Spleen (tissue), 11 donors: ENCODE data around the gene STEAP2. TPM values are rescaled to one million over a fixed set of nuclear protein-coding genes. Genes with fewer than 3 reads are reported as not detected.

ENCODE experiments used
- DNase-seq: peaks from one replicate; pipeline ENCODE4 v3.0.0-alpha.2; 2020
- H3K27ac ChIP-seq, 8 donors: fragments of 200-600 bp; sonication (generic) in 7 of 8; 1 replicate in 4 of 8; 2 replicates in 4 of 8; pipeline versions ENCODE4 v1.5.0 to v1.8.0; 2016 to 2021; ENCODE audit warnings: inconsistent platforms in 4 of 8, mild to moderate bottlenecking in 4 of 8, moderate library complexity in 1 of 8
- H3K27me3 ChIP-seq, 7 donors: fragments of 200-600 bp; sonication (generic) in 6 of 7; replicated peaks in 1 of 7; 1 replicate in 4 of 7; 2 replicates in 3 of 7; pipeline versions ENCODE4 v1.5.0 to v1.8.0; 2016 to 2021; ENCODE audit warnings: inconsistent platforms in 3 of 7, mild to moderate bottlenecking in 1 of 7
- H3K36me3 ChIP-seq, 6 donors: fragments of 200-600 bp; sonication (generic) in 5 of 6; 1 replicate in 4 of 6; 2 replicates in 2 of 6; pipeline versions ENCODE4 v1.5.0 to v1.8.0; 2016 to 2021; ENCODE audit warnings: inconsistent platforms in 2 of 6
- H3K4me1 ChIP-seq, 6 donors: fragments of 200-600 bp; sonication (generic) in 5 of 6; 1 replicate in 3 of 6; 2 replicates in 3 of 6; pipeline versions ENCODE4 v1.5.0 to v1.8.0; 2016 to 2021; ENCODE audit warnings: inconsistent platforms in 3 of 6
- H3K4me3 ChIP-seq, 8 donors: fragments of 200-600 bp; sonication (generic) in 7 of 8; 1 replicate in 4 of 8; 2 replicates in 4 of 8; pipeline versions ENCODE4 v1.5.0 to v1.8.0; 2016 to 2021; ENCODE audit warnings: inconsistent platforms in 4 of 8, mild to moderate bottlenecking in 4 of 8, moderate library complexity in 2 of 8
- H3K9me3 ChIP-seq, 8 donors: fragments of 200-600 bp; sonication (generic) in 7 of 8; 1 replicate in 4 of 8; 2 replicates in 4 of 8; pipeline versions ENCODE4 v1.5.0 to v1.8.0; 2016 to 2021; ENCODE audit warnings: inconsistent platforms in 4 of 8
- POLR2A ChIP-seq, 3 donors: fragments of 450-650 bp; IDR thresholded peaks; one replicate each; pipeline ENCODE4 v1.5.1; 2017; ENCODE audit warnings: antibody characterized with exemption in 3 of 3, mild to moderate bottlenecking in 1 of 3
- POLR2AphosphoS5 ChIP-seq, 3 donors: sonication (generic); formaldehyde crosslinking; IDR thresholded peaks; one replicate each; pipeline ENCODE4 v1.5.1; 2017; ENCODE audit warnings: antibody characterized with exemption in 3 of 3
- WGBS, 5 donors: extraction: QIAGEN DNeasy Blood & Tissue Kit in 3 of 5; methylation state at CpG; one replicate each; pipeline versions ENCODE4 v1.1.5 to v1.1.7; 2013 to 2018; 5-methylcytosine and 5-hydroxymethylcytosine counted together
- intact Hi-C: fragments of 100-400 bp; cut with DNase I; formaldehyde crosslinking; loops from one replicate; pipeline ENCODE4 v1.15.0; 2023; ENCODE audit warnings: low total_unique reads
- polyA plus RNA-seq, 3 donors: library from polyadenylated mRNA; stranded (reverse); fragments of 200-250 nt; gene quantifications; one replicate each; pipeline ENCODE4 v1.2.1, GENCODE V29; 2013
- total RNA-seq, 7 donors: library from RNA; depleted of rRNA in 3 of 7; stranded (reverse); fragments of >200 nt in 3 of 7; fragmentation: NEBNext Ultra II Directional in 4 of 7; extraction: Animal tissue kit (Norgen Biotek cat#: 25700) in 4 of 7; gene quantifications; one replicate each; pipeline versions ENCODE4 v1.1.0 to v1.2.1, GENCODE V29; 2016 to 2021
- TF ChIP-seq, protein P1 (sequence below), 11 experiments: fragments of 200-600 bp in 7 of 11; fragments of 450-650 bp in 4 of 11; sonication (generic) in 4 of 11; IDR thresholded peaks in 8 of 11; conservative IDR thresholded peaks in 3 of 11; 1 replicate in 7 of 11; 2 replicates in 4 of 11; pipeline versions ENCODE4 v1.4.0 to v1.8.0; 2016 to 2021; ENCODE audit warnings: antibody characterized with exemption in 11 of 11, inconsistent platforms in 4 of 11, mild to moderate bottlenecking in 1 of 11
- donor health status: healthy with polysubstance abuse.
- donor health status: DM: no; HTN: no; CAD: no; lungs with moderate emphysema.
- donor health status: DM: no; HTN: no; CAD: no.
- donor health status: Bipolar disorder and iron deficiency.
- donor health status: healthy.
- donor health status: DM: no; HTN: no; CAD: no.
- donor health status: DM: yes; HTN: yes; CAD: no.

STEAP2 gene
- total and polyA plus RNA-seq, 10 donors: 0.65 to 15.8 (median 5.5) TPM

DNA sequence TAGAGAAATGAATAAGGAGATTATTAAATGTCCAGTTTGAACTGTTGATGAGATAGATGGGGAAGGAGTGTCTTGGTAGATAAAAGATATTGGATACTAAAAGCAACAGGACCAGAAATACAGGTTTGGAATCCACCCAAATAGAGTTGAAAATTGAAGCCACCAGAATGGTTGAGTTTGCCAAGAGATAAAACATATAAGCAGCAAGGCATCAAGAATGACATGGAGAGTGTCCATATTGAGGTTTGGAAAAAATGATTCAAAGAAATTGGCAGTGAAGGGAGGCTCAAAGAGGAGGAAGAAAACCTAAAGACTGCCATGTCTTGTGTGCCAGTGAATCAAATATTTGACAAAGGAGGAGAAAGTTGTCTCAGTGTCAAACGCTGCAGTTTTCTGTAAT lies 57.6 kb downstream of the STEAP2 start:
- H3K4me1 ChIP-seq: no peaks in the 10 kb centered on the region
- no peaks in the 10 kb centered on the region for H3K36me3 ChIP-seq
- no peaks in the 10 kb centered on the region for H3K9me3 ChIP-seq
- no peaks in the 10 kb centered on the region for H3K27me3 ChIP-seq
- WGBS, 5 donors: 81 to 98% (median 87%) methylated on average over 1 of the region's 1 CpG
- no peak overlapping the region for H3K27ac ChIP-seq
- TF ChIP-seq, protein P1, sequence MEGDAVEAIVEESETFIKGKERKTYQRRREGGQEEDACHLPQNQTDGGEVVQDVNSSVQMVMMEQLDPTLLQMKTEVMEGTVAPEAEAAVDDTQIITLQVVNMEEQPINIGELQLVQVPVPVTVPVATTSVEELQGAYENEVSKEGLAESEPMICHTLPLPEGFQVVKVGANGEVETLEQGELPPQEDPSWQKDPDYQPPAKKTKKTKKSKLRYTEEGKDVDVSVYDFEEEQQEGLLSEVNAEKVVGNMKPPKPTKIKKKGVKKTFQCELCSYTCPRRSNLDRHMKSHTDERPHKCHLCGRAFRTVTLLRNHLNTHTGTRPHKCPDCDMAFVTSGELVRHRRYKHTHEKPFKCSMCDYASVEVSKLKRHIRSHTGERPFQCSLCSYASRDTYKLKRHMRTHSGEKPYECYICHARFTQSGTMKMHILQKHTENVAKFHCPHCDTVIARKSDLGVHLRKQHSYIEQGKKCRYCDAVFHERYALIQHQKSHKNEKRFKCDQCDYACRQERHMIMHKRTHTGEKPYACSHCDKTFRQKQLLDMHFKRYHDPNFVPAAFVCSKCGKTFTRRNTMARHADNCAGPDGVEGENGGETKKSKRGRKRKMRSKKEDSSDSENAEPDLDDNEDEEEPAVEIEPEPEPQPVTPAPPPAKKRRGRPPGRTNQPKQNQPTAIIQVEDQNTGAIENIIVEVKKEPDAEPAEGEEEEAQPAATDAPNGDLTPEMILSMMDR (IDR thresholded peaks at IDR 0.05 in 8 of 11, conservative IDR thresholded peaks at IDR 0.05 in 3 of 11): no peak
- TF ChIP-seq POLR2AphosphoS5 (IDR thresholded peaks at IDR 0.05) (no peak), POLR2A (IDR thresholded peaks at IDR 0.05) (no peak)
- H3K4me3 ChIP-seq: no peak overlapping the region
- DNase-seq: no peak
- intact Hi-C loops: loop anchor here (10.0 kb wide), 1 partner anchor 114 kb away; the partner anchor contains the start of gene STEAP1

GRCh38 chr7:90270431-90271178 lies 59.1 kb downstream of the STEAP2 start:
- Histone ChIP-seq H3K9me3 (no peaks in the 10 kb centered on the region), H3K4me1 (no peaks in the 10 kb centered on the region), H3K27me3 (no peaks in the 10 kb centered on the region), H3K36me3 (no peaks in the 10 kb centered on the region), H3K4me3 (no peak overlapping the region), H3K27ac (no peak overlapping the region)
- WGBS, 5 donors: 94 to 98% (median 96%) methylated on average over 2 of the region's 2 CpGs
- TF ChIP-seq POLR2AphosphoS5 (IDR thresholded peaks at IDR 0.05) (no peak), POLR2A (IDR thresholded peaks at IDR 0.05) (no peak)
- TF ChIP-seq, protein P1 (IDR thresholded peaks at IDR 0.05 in 8 of 11, conservative IDR thresholded peaks at IDR 0.05 in 3 of 11): no peak
- intact Hi-C loops: no loop called here
- no peak for DNase-seq

DNA sequence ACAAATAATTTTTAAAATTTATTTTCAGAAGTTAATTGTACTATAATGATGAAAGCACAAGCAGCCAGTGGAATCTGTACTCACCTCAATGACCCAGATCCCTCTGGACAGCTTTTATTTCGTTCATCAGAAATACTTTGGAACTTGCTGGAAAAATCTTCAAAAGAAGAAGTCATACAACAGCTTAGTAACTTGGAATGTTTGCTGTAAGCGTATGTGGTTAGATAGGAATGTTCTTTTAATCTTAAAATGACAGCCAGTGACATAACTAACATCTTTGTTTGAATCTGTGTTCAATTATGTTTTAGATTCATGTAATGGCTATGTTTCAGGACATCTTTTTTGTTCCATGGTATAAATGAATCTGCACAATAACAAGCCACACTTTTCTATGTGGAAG lies 60.2 kb downstream of the STEAP2 start:
- Histone ChIP-seq H3K4me3 (no peak overlapping the region), H3K27ac (no peak overlapping the region), H3K9me3 (no peaks in the 10 kb centered on the region), H3K36me3 (no peaks in the 10 kb centered on the region), H3K27me3 (no peaks in the 10 kb centered on the region), H3K4me1 (no peaks in the 10 kb centered on the region)
- no peak for DNase-seq
- 66 to 86% (median 78%) methylated on average over 2 of the region's 2 CpGs for WGBS, 5 donors
- intact Hi-C loops: no loop called here
- TF ChIP-seq, protein P1 (IDR thresholded peaks at IDR 0.05 in 8 of 11, conservative IDR thresholded peaks at IDR 0.05 in 3 of 11): no peak
- TF ChIP-seq POLR2AphosphoS5 (IDR thresholded peaks at IDR 0.05): no peak
- TF ChIP-seq POLR2A (IDR thresholded peaks at IDR 0.05): no peak

GRCh38 chr7:90272242-90272641 lies 60.7 kb downstream of the STEAP2 start:
- intact Hi-C loops: no loop called here
- no peaks in the 10 kb centered on the region for H3K36me3 ChIP-seq
- WGBS, 5 donors: 83 to 97% (median 88%) methylated on average over 2 of the region's 2 CpGs
- no peak for DNase-seq
- H3K27me3 ChIP-seq: no peaks in the 10 kb centered on the region
- TF ChIP-seq POLR2AphosphoS5 (IDR thresholded peaks at IDR 0.05) (no peak), POLR2A (IDR thresholded peaks at IDR 0.05) (no peak)
- TF ChIP-seq, protein P1 (IDR thresholded peaks at IDR 0.05 in 8 of 11, conservative IDR thresholded peaks at IDR 0.05 in 3 of 11): no peak
- no peaks in the 10 kb centered on the region for H3K9me3 ChIP-seq
- H3K4me1 ChIP-seq: no peaks in the 10 kb centered on the region
- H3K4me3 ChIP-seq: no peak overlapping the region
- H3K27ac ChIP-seq: no peak overlapping the region
